ENCODE data around the gene ELFN2.

- TF ChIP-seq CTCF (IDR thresholded peaks at IDR 0.05; ENCODE audit: low read depth, low read length, poor library complexity, severe bottlenecking) (no peak), EZH2phosphoT487 (IDR thresholded peaks at IDR 0.05; ENCODE audit: borderline replicate concordance, low read length) (no peak)
Measured at GRCh38 chr22:37415210-37415609, 12.1 kb downstream of the ELFN2 start.

Data from DOHH2 (cell line).